Cerebellar cortex (tissue), 1 donor: Measurements from ENCODE around the gene GFRA1.
A peak's percentile ranks its signal among the peaks of the same experiment; 100 is the strongest.
"Not testable (repeated sequence)": the region's sequence is repeated elsewhere in the genome, so short reads cannot be mapped to it uniquely, and the experiment has no call there.

Source experiments
- DNase-seq: peaks from one replicate; pipeline ENCODE4 v3.0.0-alpha.2; 2015; ENCODE audit warnings: low spot score

GFRA1 gene

GRCh38 chr10:116067825-116068224 lies 205.2 kb downstream of the GFRA1 start:
- no peak for DNase-seq

- no peak for DNase-seq
These were observed 209.9 kb downstream of the GFRA1 start for GRCh38 chr10:116063107-116063506.

- no peak for DNase-seq
These were observed 212.1 kb downstream of the GFRA1 start for GRCh38 chr10:116060864-116061263.

GRCh38 chr10:116059320-116059719 lies 213.7 kb downstream of the GFRA1 start:
- DNase-seq = no peak

- DNase-seq = no peak
These were observed 216.3 kb downstream of the GFRA1 start for GRCh38 chr10:116056445-116057293.

GRCh38 chr10:116055917-116056252 lies 217.1 kb downstream of the GFRA1 start:
- DNase-seq = no peak

- peak; percentile 42 for DNase-seq
These were observed 217.6 kb downstream of the GFRA1 start for GRCh38 chr10:116055252-116055916.

- DNase-seq = no peak
These were observed 219.1 kb downstream of the GFRA1 start for GRCh38 chr10:116053910-116054309.

- not testable (repeated sequence) for DNase-seq
These were observed 219.8 kb downstream of the GFRA1 start for GRCh38 chr10:116053009-116053730.

- not testable (repeated sequence) for DNase-seq
These were observed 220.5 kb downstream of the GFRA1 start for GRCh38 chr10:116052522-116052921.

GRCh38 chr10:116049974-116050304 lies 223.1 kb downstream of the GFRA1 start:
- DNase-seq = no peak

GRCh38 chr10:116049158-116049973 lies 223.6 kb downstream of the GFRA1 start:
- no peak for DNase-seq

- DNase-seq = peak; percentile 9
These were observed 227.3 kb downstream of the GFRA1 start for GRCh38 chr10:116045366-116046356.

- DNase-seq = peak; percentile 22
These were observed 228.2 kb downstream of the GFRA1 start for GRCh38 chr10:116044801-116045248.

GRCh38 chr10:116043861-116044260 lies 229.1 kb downstream of the GFRA1 start:
- no peak for DNase-seq

- DNase-seq = no peak
These were observed 229.7 kb downstream of the GFRA1 start for GRCh38 chr10:116043304-116043703.

GRCh38 chr10:116041948-116042347 lies 231.1 kb downstream of the GFRA1 start:
- DNase-seq = no peak

- no peak for DNase-seq
These were observed 233.4 kb downstream of the GFRA1 start for GRCh38 chr10:116039612-116040011.

- no peak for DNase-seq
These were observed 234.7 kb downstream of the GFRA1 start for GRCh38 chr10:116038259-116038658.

GRCh38 chr10:116035406-116035805 lies 237.6 kb downstream of the GFRA1 start:
- DNase-seq = not testable (repeated sequence)

- DNase-seq = no peak
These were observed 242.4 kb downstream of the GFRA1 start for GRCh38 chr10:116030576-116030975.
